HG02884 (cell line): Measurements from ENCODE around the gene CHRNG.
"Not testable (repeated sequence)": the region's sequence is repeated elsewhere in the genome, so short reads cannot be mapped to it uniquely, and the experiment has no call there.

Source experiments
- ATAC-seq: cut with Tn5 transposase; IDR thresholded peaks from one replicate; pipeline ENCODE4 v1.9.1; 2021; ENCODE audit warnings: mild to moderate bottlenecking, moderate library complexity; ENCODE audit not compliant: unreplicated experiment

The CHRNG gene

DNA sequence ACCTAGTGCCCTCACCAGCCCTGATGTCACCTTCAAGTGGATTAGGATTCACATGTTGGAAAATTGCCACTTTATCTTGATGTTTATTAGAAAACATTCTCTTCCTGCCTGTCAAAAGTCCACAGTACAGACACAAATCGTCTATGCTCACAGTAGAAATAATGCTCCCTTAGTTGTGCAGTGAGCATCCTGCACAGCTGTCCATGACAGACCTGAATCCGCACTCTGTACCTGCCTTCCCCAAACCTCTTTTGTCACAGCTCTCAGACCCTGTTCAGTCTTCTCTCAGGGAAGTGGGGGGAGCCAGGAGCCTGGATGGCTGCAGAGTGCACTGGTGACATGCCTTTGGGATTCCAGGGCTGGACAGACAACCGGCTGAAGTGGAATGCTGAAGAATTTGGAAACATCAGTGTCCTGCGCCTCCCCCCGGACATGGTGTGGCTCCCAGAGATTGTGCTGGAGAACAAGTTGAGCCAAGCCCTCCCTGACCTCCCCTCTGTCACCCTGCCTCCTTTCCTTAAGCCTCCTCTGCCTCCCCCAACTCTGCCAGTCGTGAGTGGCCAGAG lies 11.5 kb upstream of the CHRNG start:
- no peak for ATAC-seq

DNA sequence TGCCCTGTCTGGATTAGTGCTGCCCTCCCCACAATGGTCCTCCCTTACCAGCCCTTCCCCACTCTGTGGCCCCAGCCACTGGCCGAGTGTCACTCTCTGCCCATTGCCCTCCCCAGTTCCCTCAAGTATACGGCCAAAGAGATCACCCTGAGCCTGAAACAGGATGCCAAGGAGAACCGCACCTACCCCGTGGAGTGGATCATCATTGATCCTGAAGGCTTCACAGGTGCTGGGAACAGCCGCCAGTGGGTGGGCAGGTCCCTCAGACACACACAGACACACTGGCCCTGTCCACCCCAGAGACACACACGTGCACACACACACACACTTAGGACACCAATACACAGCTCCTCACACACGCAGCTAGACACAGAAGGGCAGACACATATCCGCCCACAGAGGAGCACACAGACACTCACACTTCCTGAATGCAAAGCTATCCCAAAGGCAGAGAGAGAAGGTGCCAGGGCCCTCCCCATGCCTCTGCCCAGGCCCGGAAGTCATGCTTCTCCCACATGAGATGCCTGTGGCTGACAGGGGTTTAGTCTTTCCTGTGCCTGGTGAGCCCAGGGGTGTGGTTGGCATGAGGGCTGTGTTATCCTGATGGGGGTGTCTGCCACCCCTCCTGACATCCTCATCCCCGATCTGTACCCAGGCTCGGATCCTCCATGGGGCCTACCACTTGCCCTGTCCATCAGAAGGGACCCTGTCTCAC lies 10.6 kb upstream of the CHRNG start:
- no peak for ATAC-seq

DNA sequence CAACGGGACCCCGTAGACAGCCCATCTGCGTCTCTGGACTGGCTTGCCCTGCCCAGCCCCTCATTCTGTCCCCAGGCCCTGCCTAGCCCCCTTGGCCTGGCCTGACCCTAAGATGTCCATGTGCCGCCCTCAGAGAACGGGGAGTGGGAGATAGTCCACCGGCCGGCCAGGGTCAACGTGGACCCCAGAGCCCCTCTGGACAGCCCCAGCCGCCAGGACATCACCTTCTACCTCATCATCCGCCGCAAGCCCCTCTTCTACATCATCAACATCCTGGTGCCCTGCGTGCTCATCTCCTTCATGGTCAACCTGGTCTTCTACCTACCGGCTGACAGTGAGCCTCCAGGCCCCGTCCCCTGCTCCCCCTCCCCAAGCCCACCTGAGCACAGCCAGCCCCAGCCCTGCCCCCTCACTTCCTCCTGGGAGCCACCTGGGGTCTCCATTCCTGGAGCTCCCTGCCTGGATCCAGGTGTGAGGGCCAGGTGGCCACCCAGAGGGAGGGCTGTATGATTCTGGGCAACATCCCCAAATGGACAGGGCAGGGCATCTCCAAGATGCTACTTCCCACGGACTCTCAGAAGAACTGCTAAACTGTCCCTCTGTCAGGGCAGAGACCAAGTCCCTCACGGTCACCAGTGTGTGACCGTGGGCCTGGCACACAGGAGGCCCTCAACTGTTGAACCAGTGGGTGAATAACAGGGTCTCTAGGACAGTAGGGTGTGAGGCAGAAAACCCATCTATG lies 9.5 kb upstream of the CHRNG start:
- ATAC-seq, result no peak

DNA sequence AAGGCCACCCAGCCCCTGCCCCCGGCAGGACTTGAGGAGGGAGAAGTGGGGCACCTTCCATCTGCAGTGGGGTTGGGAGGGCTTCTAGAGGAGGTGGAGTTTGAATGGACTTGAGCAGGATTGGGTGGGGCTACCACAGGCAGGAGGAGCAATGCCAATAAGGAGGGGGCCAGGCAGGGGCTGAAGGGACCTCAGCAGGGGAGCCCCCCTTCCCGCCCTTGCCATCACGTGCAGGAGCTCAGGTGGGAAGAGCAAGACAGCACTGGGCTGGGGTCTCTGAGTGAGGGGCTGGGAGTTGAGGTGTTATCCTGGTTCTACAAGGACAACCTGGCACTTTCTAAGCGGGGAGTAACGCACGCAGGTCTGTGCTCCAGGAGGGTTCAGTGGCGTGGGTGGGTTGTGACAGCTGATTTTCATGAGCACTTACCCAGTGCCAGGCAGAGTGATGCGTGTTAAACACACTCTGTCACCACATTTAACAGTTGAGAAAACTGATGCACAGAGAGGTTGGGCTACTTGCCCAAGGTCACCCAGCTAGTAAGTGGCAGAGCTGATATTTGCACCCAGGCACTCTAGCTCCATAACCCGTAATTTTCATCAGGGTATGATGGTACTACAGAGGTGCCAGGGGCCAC lies 8.7 kb upstream of the CHRNG start:
- ATAC-seq, result no peak

DNA sequence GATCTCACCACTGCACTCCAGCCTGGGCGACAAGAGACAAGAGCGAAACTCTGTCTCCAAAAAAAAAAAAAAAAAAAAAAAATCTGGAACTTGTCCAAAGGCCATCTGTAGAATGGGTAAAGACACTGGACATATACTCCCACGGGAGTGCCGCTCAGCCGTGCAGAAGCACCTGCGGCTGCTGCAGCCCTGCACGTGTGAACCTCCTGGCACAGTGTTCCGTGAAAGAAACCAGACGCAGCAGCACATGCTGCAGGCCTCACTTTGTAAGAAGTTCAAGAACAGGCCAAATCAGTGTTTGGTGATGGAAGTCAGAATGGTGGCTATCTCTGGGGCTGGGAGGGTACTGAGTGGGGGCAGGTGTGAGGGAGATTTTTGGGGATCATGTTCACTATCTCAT lies 7.1 kb upstream of the CHRNG start:
- no peak for ATAC-seq

DNA sequence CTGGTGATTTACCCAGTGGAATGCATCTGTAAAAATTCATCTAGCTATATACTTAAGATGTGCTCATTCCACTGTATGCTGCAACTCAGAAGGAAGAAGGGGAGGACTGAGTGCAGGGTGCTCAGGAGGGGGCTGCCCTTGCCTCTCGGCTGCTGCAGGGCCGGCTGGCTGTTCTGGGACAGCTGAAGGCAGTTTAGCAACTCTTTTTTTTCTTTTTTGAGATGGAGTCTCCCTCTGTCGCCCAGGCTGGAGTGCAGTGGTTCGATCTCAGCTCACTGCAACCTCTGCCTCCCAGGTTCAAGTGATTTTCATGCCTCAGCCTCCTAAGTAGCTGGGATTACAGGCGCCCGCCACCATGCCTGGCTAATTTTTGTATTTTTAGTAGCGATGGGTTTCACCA lies 6.7 kb upstream of the CHRNG start:
- not testable (repeated sequence) for ATAC-seq

DNA sequence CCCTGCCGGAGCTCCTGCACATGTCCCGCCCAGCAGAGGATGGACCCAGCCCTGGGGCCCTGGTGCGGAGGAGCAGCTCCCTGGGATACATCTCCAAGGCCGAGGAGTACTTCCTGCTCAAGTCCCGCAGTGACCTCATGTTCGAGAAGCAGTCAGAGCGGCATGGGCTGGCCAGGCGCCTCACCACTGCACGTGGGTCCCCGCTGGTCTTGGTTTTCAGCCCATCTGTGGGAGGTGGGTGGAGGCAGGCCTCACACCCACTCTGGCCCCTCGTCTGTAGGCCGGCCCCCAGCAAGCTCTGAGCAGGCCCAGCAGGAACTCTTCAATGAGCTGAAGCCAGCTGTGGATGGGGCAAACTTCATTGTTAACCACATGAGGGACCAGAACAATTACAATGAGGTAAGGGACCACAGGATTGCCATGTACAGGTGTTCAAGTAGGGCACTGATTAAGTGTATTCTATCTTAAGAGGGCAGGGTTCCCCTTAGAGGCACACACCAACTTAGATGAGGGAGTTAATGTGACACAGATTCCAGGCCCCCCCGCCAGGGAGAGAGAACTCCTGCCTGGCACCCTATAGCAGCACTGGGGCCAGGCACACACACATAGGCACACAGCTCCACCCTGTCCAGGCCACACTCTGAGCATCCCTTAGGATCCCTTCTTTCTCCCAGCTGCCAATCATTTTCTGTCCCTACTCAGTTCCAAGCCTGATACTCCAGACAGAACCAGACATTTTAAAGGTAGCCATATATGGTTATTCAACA lies 5.4 kb upstream of the CHRNG start:
- no peak for ATAC-seq

DNA sequence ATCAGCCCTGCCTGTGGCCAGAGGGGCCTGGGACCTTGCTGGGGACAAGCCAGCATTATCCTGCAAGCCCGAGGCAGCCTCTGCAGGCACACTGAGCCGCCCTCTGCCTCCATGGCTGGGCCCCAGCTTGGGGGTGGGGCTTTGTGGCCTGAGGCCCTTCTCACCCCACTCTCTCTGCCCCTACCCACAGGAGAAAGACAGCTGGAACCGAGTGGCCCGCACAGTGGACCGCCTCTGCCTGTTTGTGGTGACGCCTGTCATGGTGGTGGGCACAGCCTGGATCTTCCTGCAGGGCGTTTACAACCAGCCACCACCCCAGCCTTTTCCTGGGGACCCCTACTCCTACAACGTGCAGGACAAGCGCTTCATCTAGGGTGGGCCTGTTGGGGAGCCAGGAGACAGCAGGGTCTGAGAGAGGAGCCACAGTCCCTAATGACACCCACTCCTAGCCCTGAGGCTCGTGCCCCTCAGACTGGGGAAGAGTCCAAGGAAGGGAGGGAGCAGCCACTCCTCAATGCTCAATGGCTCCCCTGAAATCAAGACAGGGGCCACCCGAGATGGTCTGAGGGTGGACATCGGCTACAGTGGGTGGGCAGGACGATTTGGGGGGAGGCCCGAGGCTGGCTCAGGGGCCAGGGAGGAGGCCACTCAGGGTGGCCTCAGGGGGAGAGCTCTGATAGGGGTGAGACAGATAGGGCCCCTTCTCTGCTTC lies 4.4 kb upstream of the CHRNG start:
- no peak for ATAC-seq

DNA sequence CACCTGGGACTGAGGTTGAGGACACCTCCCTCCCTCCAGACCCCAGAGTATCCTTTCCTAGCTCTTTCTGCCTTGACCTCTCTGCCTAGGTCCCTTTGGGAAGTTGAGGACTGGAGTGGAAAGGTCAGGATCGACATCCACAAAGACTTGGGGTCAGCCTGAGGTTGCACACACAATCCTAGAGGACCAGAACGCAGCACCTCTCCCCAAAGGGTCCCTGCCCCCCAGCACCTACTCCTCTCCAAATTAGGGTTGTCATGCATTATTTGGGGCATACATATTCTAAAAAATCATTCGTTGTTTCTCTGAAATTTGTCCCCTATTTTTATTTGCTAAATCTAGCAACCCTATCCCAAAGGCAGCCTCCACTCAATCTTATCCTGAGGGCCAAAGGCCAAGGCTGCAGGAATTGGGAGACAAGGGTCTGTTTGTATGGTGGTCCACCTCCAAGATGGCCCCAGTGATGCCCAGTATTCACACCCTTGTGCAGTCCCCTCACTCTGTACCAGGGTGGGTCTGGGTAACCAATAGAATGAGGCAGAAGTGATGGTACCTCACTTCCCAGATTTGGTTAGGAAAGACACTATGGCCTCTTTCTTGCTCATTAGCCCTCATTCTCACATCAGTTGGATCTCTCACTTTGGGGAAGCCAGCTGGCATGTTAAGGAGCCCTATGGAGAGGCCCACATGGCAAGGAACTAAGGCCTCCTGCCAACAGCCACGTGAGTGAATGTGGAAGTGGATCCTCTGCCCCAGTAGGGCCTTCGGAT lies 3.5 kb upstream of the CHRNG start:
- ATAC-seq, result no peak

DNA sequence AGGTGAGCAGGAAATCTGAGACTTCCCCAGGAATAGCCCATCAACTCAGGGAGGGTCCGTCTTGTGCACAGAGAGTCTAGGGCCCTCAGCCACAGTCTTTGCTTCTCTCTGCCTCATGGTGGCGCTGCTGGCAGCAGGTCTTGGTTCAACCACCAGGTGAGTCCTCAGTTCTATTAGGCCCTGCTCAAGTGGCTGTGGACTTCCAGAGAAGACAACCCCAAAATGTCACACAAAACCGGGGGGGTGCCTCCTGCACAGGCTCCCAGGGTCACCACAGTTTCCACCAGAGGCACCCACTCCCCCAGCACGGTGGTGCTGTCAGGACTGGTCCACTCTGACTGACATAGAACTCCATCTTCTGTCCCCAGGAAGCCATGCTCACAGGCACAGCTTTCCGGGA lies 2.4 kb upstream of the CHRNG start:
- ATAC-seq, result no peak

DNA sequence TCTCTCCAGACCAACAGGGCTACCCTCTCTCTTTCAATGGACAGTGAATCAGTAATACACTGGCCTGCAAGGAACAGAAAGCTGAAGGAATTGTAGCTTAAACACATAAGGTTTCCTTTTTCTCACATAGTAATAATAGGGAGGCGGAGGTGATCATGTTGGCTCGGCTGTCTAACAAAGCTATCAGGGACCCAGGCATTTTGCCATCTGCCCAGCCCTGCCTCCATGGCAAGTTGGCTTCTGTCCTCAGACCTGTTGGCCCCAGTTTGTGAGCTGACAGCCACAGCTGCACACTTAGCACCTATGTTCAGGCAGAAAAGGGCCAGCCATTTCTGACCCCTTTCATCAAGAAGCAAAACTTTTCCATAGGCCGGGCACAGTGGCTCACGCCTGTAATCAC lies 2.0 kb upstream of the CHRNG start:
- no peak for ATAC-seq

DNA sequence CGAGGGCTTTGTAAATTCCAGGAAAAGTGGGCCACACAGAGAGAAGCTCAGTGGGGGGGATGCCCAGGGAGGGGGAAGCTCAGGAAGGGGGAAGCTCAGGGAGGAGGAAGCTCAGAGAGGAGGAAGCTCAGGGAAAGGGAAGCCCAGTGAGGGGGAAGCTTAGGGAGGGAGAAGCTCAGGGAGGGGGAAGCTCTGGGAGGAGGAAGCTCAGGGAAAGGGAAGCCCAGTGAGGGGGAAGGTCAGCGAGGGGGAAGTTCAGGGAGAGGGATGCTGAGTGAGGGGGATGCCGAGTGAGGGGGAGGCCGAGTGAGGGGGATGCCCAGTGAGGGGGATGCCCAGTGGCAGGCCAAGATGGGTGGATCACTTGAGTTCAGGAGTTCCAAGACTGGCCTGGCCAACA lies 821 bp upstream of the CHRNG start:
- no peak for ATAC-seq

DNA sequence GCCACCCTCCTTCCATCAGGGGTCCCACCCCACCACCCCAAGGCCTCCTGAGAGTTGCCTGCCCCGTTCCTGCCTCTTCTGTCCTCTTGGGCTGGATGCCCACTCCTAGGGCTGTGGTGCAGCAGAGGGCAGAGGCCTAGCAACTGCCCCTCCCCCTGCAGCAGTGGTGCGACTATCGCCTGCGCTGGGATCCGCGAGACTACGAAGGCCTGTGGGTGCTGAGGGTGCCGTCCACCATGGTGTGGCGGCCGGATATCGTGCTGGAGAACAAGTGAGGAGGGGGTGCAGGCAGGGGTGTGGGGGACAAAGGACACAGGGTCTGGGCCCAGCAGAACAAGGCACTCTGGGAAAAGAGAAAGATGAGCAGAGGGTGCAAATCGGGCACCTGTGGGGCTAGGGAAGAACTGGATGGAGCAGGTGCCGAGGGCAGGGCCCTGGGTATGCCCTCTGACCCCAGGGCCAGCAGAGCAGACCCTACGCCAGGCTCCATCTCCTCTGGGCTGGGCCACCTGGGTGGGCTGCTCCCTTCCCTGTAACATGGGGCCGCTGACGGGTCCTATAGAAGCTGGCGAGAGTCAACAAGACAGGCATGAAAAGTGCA lies 1.0 kb downstream of the CHRNG start:
- ATAC-seq, result no peak

DNA sequence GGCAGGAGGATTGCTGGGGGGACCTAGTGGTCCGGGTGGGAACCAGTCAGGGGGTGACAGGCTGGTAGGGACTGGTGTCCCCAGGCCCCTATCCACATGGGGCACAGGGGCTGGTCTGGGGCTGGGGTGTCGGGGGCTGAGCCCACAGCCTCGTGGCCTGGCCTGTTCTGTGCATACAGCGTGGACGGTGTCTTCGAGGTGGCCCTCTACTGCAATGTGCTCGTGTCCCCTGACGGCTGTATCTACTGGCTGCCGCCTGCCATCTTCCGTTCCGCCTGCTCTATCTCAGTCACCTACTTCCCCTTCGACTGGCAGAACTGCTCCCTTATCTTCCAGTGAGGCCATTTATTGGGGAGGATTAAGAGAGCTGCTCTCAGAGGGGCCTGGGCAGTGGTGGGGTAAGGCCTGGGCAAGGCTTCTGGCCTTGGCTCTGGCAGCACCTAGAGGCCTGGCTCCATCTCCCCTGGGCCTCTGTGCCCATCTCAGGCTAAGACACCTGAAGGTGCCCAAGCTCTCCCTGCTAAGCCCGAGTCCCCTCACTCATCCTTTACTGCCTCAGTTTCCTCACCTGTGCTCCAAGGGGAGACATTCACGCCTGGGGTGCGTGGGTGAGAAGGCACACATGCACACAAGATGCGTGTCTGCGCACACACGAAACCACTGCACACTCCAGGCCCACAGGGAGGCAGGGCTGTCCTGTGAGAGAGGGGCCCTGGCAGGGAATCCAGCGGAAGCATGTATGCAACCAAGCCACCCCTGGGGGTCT lies 1.9 kb downstream of the CHRNG start:
- ATAC-seq, result no peak

DNA sequence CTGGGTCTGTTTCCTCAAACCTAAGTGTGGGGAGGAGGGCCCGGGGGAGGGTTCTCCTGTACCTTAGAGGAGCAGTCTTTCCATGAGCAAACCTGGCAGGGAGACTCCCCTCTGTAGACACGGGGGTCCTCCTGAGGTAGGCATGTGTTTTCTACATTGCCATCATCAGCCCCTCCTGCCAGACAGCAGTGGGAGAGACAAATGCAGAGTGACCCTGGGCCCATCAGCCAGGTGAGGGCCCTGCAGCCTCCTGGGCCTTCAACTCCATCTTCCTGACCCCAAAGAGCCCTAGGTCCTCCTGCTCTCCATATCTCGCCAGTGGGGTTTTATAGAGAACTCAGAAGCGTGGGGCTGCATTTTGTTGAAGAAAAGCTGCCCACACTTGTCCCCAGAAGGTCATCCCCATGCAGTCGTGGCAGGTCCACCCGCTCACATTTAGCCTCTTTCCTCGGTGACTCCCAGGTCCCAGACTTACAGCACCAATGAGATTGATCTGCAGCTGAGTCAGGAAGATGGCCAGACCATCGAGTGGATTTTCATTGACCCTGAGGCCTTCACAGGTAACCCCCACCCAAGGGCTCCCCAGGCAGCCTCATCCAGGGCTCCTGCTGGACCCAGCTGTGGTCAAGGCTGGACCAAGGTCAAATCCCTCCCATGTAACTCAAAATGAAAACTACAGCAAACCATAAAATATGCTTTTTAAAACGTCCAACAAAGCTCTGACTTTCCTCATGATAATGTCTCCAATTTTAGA lies 2.6 kb downstream of the CHRNG start:
- no peak for ATAC-seq

DNA sequence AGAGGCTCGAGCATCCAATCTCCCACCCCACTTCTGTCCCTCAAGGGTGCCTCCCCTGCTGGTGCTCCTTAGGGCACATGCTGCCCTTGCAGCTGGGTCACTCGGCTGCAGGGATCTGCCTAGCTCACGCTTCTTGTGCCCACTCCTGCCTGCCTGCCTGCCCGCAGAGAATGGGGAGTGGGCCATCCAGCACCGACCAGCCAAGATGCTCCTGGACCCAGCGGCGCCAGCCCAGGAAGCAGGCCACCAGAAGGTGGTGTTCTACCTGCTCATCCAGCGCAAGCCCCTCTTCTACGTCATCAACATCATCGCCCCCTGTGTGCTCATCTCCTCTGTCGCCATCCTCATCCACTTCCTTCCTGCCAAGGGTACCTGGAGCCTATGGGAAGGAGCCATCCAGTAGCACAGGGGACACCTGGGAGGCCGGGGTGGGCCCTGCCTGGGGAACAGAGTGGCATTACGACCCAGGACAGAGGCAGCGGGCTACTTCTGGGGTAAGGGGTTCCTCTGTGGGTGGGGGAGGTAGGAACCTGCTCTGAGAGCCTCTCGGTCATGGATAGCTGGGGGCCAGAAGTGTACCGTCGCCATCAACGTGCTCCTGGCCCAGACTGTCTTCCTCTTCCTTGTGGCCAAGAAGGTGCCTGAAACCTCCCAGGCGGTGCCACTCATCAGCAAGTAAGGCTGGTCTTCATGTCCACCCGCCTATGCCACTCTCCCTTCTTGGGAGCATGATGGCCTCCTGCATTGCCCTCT lies 3.4 kb downstream of the CHRNG start:
- ATAC-seq, result no peak

DNA sequence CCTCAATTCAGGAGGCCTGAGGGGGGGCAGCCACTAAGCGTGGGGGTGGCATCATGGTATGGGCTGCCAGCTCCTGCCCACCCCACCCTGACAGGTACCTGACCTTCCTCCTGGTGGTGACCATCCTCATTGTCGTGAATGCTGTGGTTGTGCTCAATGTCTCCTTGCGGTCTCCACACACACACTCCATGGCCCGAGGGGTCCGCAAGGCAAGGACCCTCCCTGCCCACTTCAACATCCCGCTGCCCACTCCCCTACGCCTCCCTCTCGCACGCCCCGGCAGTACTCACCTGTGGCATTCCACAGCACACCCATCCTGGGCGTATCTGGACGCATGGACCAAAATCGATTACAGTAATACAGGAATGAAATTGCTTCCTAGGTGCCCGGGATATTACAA lies 4.0 kb downstream of the CHRNG start:
- no peak for ATAC-seq
